ENCODE measurements around the gene CASP8AP2. TPM values are rescaled to one million over a fixed set of nuclear protein-coding genes. Genes with fewer than 3 reads are reported as not detected.

CASP8AP2 gene
- total RNA-seq, 1 donor from 2014 or later, result 36.6 TPM

DNA sequence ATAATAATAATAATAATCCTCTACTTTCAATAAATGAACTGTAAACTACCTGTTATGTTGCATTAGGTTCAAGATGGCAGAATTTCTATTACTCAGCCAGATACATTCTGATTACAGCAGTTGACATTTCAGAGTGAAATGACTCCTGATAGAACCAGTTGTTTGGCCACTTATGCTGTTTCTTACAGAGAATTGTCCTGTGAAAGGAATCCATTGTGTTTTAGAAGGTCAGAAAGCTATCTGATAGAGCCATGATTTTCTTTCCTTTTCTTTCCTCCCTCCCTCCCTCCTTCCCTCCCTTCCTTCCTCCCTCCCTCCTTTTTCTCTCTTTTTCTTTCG, 81.2 kb downstream of the CASP8AP2 start:
- no peak overlapping the region for H3K4me3 Mint-ChIP-seq
- H3K27ac Mint-ChIP-seq (ENCODE audit: unreplicated experiment), result peak overlapping the region; percentile 83
- H3K4me1 Mint-ChIP-seq, result peaks cover 18% of the 10 kb centered on the region
- H3K27me3 Mint-ChIP-seq (ENCODE audit: low read depth), result no peaks in the 10 kb centered on the region
- peaks cover 10% of the 10 kb centered on the region for H3K9me3 Mint-ChIP-seq
- TF ChIP-seq, protein P1, sequence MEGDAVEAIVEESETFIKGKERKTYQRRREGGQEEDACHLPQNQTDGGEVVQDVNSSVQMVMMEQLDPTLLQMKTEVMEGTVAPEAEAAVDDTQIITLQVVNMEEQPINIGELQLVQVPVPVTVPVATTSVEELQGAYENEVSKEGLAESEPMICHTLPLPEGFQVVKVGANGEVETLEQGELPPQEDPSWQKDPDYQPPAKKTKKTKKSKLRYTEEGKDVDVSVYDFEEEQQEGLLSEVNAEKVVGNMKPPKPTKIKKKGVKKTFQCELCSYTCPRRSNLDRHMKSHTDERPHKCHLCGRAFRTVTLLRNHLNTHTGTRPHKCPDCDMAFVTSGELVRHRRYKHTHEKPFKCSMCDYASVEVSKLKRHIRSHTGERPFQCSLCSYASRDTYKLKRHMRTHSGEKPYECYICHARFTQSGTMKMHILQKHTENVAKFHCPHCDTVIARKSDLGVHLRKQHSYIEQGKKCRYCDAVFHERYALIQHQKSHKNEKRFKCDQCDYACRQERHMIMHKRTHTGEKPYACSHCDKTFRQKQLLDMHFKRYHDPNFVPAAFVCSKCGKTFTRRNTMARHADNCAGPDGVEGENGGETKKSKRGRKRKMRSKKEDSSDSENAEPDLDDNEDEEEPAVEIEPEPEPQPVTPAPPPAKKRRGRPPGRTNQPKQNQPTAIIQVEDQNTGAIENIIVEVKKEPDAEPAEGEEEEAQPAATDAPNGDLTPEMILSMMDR (conservative IDR thresholded peaks at IDR 0.05), result no peak
- H3K36me3 Mint-ChIP-seq (ENCODE audit: low read depth), result no peaks in the 10 kb centered on the region
- no peak for DNase-seq (ENCODE audit: low read depth, low spot score)

GRCh38 chr6:89916136-89916920, 86.6 kb downstream of the CASP8AP2 start:
- peaks cover 12% of the 10 kb centered on the region for H3K9me3 Mint-ChIP-seq
- no peak overlapping the region for H3K4me3 Mint-ChIP-seq
- H3K27ac Mint-ChIP-seq (ENCODE audit: unreplicated experiment), result no peak overlapping the region
- H3K36me3 Mint-ChIP-seq (ENCODE audit: low read depth), result no peaks in the 10 kb centered on the region
- no peak for DNase-seq (ENCODE audit: low read depth, low spot score)
- H3K4me1 Mint-ChIP-seq, result peaks cover under 1% of the 10 kb centered on the region
- TF ChIP-seq, protein P1 (conservative IDR thresholded peaks at IDR 0.05), result no peak
- no peaks in the 10 kb centered on the region for H3K27me3 Mint-ChIP-seq (ENCODE audit: low read depth)

- Mint-ChIP-seq H3K27ac (ENCODE audit: unreplicated experiment) (no peak overlapping the region), H3K4me3 (no peak overlapping the region)
Observed at GRCh38 chr6:89917216-89917615, 87.5 kb downstream of the CASP8AP2 start.

GRCh38 chr6:89917801-89918366, 88.2 kb downstream of the CASP8AP2 start:
- no peak overlapping the region for H3K27ac Mint-ChIP-seq (ENCODE audit: unreplicated experiment)
- no peaks in the 10 kb centered on the region for H3K27me3 Mint-ChIP-seq (ENCODE audit: low read depth)
- no peaks in the 10 kb centered on the region for H3K4me1 Mint-ChIP-seq
- TF ChIP-seq, protein P1 (conservative IDR thresholded peaks at IDR 0.05), result no peak
- H3K9me3 Mint-ChIP-seq, result peaks cover 12% of the 10 kb centered on the region
- no peak for DNase-seq (ENCODE audit: low read depth, low spot score)
- H3K36me3 Mint-ChIP-seq (ENCODE audit: low read depth), result no peaks in the 10 kb centered on the region
- no peak overlapping the region for H3K4me3 Mint-ChIP-seq

More at GRCh38 chr6:89917216-89917615, 87.5 kb downstream of the CASP8AP2 start:
- no peaks in the 10 kb centered on the region for H3K27me3 Mint-ChIP-seq (ENCODE audit: low read depth)
- H3K36me3 Mint-ChIP-seq (ENCODE audit: low read depth), result no peaks in the 10 kb centered on the region
- TF ChIP-seq, protein P1 (conservative IDR thresholded peaks at IDR 0.05), result no peak
- H3K4me1 Mint-ChIP-seq, result no peaks in the 10 kb centered on the region
- no peak for DNase-seq (ENCODE audit: low read depth, low spot score)
- H3K9me3 Mint-ChIP-seq, result peaks cover 12% of the 10 kb centered on the region

Other genes with a start within 250 kb of the CASP8AP2 start
- 53.0 and 54.7 TPM in 2 replicates for gene LYRM2, start 191.1 kb upstream of the CASP8AP2 start, total RNA-seq
- gene MDN1, start 10.1 kb upstream of the CASP8AP2 start, total RNA-seq, result 46.6 and 49.0 TPM in 2 replicates
- gene GJA10, start 64.6 kb downstream of the CASP8AP2 start, total RNA-seq, result not detected in 2 replicates

Data from neural crest cell (in vitro differentiated cells).